NT2/D1 (cell line): Measurements from ENCODE around the gene BBS7.
A peak's percentile ranks its signal among the peaks of the same experiment; 100 is the strongest.

Source experiments
- DNase-seq: peaks from one replicate; pipeline ENCODE4 v3.0.0-alpha.2; 2011; ENCODE audit warnings: low read depth, low spot score
- H3K27me3 ChIP-seq: 2 replicates; pipeline ENCODE4 v1.6.0; 2011; ENCODE audit warnings: mild to moderate bottlenecking; ENCODE audit not compliant: insufficient read length, insufficient read depth
- H3K36me3 ChIP-seq: 2 replicates; pipeline ENCODE4 v1.6.1; 2011; ENCODE audit warnings: mild to moderate bottlenecking, low read length, mixed read lengths; ENCODE audit not compliant: insufficient read depth, insufficient read length
- H3K4me1 ChIP-seq: 2 replicates; pipeline ENCODE4 v1.5.1; 2011; ENCODE audit not compliant: insufficient read depth, insufficient read length
- H3K4me3 ChIP-seq: 2 replicates; pipeline ENCODE4 v1.5.1; 2011; ENCODE audit warnings: low read depth; ENCODE audit not compliant: insufficient read length
- H3K9ac ChIP-seq: 2 replicates; pipeline ENCODE4 v1.6.0; 2011; ENCODE audit warnings: low read depth; ENCODE audit not compliant: insufficient read length
- H3K9me3 ChIP-seq: 2 replicates; pipeline ENCODE4 v1.5.1; 2011; ENCODE audit warnings: mild to moderate bottlenecking, low read length; ENCODE audit not compliant: insufficient read depth
- SUZ12 ChIP-seq: IDR thresholded peaks from 2 replicates; pipeline ENCODE4 v1.6.1; 2011; ENCODE audit not compliant: insufficient read length, insufficient read depth; ENCODE audit errors: extremely low read depth
- YY1 ChIP-seq: IDR thresholded peaks from 2 replicates; pipeline ENCODE4 v1.6.1; 2011; ENCODE audit not compliant: insufficient read length, insufficient read depth
- ZNF274 ChIP-seq: IDR thresholded peaks from 2 replicates; pipeline ENCODE4 v1.6.1; 2011; ENCODE audit warnings: mild to moderate bottlenecking, low read depth, low read length

The BBS7 gene, protein sequence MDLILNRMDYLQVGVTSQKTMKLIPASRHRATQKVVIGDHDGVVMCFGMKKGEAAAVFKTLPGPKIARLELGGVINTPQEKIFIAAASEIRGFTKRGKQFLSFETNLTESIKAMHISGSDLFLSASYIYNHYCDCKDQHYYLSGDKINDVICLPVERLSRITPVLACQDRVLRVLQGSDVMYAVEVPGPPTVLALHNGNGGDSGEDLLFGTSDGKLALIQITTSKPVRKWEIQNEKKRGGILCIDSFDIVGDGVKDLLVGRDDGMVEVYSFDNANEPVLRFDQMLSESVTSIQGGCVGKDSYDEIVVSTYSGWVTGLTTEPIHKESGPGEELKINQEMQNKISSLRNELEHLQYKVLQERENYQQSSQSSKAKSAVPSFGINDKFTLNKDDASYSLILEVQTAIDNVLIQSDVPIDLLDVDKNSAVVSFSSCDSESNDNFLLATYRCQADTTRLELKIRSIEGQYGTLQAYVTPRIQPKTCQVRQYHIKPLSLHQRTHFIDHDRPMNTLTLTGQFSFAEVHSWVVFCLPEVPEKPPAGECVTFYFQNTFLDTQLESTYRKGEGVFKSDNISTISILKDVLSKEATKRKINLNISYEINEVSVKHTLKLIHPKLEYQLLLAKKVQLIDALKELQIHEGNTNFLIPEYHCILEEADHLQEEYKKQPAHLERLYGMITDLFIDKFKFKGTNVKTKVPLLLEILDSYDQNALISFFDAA

DNA sequence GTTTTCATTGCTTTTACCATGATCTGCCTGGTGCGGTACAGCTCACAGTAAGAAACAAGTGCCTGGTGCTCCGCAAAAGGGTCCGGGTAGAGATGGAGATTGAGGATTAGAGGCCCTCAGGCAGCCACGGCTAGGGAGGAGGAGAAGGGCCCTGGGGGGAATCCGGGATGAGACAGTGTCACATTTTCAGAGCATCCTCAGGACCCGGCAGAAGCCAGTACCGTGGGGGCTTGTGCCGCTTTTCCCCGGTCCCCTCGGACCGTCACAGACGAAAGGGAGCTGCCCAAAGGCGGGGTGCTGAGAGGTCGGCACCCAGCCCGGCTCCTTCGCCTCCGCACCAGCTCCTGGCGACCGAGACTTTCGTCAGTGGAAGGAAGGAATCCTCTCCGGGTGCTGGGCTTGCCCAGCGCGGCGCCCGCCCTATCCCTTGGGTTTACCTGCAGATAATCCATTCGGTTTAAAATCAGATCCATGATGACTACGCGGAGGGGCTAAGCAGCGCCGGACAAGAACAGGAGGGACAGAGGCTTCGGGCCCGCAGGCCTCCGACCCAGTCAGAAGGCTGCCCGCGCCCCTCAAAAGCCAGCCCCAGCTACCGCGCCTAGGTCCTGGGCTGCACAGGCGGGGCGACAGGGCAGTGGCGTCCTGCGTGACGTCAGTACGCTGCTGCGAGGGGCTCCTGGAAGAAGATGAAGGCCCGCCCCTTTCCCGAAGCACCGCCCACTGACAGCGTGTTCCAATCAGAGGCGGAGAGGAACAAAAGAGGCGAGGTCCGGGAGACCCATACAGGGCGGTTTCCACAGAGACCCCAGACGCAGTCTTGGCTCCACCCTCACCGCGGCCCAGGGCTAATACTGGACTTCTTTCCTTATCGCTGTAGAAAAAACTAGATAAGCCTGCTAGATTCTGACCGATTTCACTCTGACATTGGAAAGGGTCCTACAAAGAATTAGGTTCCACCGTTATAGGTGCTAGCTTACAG lies at the start of gene BBS7:
BBS7 (minus strand) TSS at position 634 of the 982 bp plus-strand sequence; CDS start at position 473, 161 bp downstream.
- DNase-seq = peak; percentile 94
- Histone ChIP-seq H3K27me3 (no peaks in the 10 kb centered on the region), H3K4me3 (peak within 1 kb of the TSS; percentile 82), H3K36me3 (peaks cover 21% of the 10 kb centered on the region), H3K9ac (peak within 1 kb of the TSS; percentile 86), H3K9me3 (no peaks in the 10 kb centered on the region), H3K4me1 (no peaks in the 10 kb centered on the region)
- TF ChIP-seq ZNF274 (no peak), YY1 (no peak), SUZ12 (no peak)

DNA sequence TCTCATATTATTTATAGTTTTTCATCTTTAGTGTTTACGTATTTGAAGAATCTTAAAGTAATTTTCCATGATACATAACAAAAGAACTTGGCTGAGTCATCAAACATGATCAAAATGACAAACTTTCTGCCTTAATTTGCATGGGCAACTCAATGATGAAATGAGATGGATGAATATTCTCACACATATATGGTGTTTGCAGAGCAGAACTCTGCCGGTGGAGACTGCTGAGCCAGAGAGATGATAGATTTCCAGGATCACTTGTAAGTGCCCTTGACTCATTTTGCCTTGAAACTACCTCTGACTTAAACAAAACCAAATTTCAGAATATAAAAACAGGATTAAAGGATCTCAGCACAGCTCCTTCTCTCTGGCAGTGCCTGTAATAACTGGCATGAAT lies 43.4 kb upstream of the BBS7 start:
- no peaks in the 10 kb centered on the region for H3K27me3 ChIP-seq
- no peaks in the 10 kb centered on the region for H3K9me3 ChIP-seq
- H3K9ac ChIP-seq = no peak overlapping the region
- TF ChIP-seq YY1 = no peak
- TF ChIP-seq ZNF274 = no peak
- TF ChIP-seq SUZ12 = no peak
- H3K4me3 ChIP-seq = no peak overlapping the region
- no peaks in the 10 kb centered on the region for H3K36me3 ChIP-seq
- no peak for DNase-seq
- no peaks in the 10 kb centered on the region for H3K4me1 ChIP-seq

DNA sequence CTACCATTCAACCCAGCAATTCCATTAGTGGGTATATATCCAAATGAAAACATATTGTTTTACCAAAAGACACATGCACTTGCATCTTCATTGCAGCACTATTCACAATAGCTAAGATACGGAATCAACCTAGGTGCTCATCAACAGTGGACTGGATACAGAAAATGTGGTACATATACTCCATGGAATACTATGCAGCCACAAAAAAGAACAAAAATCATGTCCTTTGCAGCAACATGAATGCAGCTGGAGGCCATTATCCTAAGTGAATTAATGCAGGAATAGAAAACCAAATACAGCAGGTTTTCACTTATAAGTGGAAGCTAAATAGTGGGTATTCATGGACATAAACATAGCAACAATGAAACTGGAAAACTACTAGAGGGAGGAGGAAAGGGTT lies 38.1 kb upstream of the BBS7 start:
- H3K36me3 ChIP-seq = no peaks in the 10 kb centered on the region
- TF ChIP-seq ZNF274 (no peak), SUZ12 (no peak), YY1 (no peak)
- DNase-seq = no peak

DNA sequence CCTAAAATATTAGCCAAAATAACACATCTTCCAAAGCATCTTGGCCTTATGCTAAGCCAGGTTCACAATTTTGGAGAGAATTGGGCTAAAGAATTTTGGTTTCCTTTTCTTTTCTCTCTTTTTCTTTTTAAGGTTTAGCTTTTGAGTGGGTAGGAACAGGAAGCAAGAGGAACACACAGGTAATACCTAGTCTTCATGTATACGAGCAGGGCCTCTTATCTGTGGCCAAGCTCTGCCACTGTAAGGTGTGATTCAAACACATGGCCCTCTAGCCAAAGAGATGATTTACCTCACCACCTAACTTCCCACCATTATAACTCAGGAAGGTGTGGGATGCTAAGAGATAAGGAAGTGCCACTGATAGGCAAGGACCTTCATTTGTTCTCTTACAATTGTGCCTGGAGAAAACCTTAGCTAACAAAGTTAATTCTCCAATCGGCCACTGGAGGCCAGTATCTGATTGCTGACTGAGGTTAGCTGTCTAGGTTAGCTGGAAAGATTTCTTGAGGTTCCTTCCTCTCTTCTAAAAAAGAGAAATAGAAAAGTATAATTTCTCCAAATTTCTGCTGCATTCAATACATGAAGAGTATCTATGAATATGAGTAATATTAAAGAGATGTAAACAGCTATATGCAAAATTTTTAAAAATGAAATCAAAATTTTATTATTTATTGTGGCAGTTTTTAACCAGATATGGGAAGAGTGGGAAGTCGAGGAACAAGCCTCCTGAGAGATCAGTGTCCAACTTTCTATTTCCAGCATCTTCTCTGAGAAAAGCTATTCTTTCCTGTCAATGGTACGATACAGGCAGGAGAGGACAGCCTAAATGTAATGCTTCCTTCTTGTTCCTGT lies 30.1 kb upstream of the BBS7 start:
- Histone ChIP-seq H3K36me3 (no peaks in the 10 kb centered on the region), H3K4me3 (no peak overlapping the region), H3K27me3 (no peaks in the 10 kb centered on the region), H3K9ac (no peak overlapping the region), H3K4me1 (no peaks in the 10 kb centered on the region), H3K9me3 (no peaks in the 10 kb centered on the region)
- TF ChIP-seq SUZ12 = no peak
- TF ChIP-seq ZNF274 = no peak
- no peak for TF ChIP-seq YY1
- peak; percentile 36 for DNase-seq

More for the DNA sequence above, 38.1 kb upstream of the BBS7 start:
- no peak overlapping the region for H3K9ac ChIP-seq
- no peaks in the 10 kb centered on the region for H3K4me1 ChIP-seq
- no peaks in the 10 kb centered on the region for H3K9me3 ChIP-seq
- H3K27me3 ChIP-seq = no peaks in the 10 kb centered on the region
- no peak overlapping the region for H3K4me3 ChIP-seq

DNA sequence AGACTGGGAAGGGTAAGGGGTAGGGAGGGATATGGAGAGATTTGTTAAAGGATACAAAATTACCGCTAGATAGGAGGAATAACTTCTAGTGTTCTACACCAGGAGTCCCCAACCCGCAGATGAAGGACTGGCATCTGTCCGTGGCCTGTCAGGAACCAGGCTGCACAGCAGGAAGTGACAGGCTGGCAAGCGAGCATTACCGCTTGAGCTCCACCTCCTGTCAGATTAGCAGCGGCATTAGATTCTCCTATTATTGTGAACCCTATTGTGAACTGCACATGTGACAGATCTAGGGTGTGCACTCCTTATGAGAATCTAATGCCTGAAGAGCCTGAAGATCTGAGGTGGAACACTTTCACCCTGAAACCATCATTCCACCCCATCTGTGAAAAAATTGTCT lies 27.9 kb upstream of the BBS7 start:
- no peak for DNase-seq
- no peaks in the 10 kb centered on the region for H3K36me3 ChIP-seq
- H3K4me1 ChIP-seq = no peaks in the 10 kb centered on the region
- no peak overlapping the region for H3K9ac ChIP-seq
- no peak overlapping the region for H3K4me3 ChIP-seq
- TF ChIP-seq SUZ12 (no peak), ZNF274 (no peak), YY1 (no peak)
- H3K27me3 ChIP-seq = no peaks in the 10 kb centered on the region
- no peaks in the 10 kb centered on the region for H3K9me3 ChIP-seq

DNA sequence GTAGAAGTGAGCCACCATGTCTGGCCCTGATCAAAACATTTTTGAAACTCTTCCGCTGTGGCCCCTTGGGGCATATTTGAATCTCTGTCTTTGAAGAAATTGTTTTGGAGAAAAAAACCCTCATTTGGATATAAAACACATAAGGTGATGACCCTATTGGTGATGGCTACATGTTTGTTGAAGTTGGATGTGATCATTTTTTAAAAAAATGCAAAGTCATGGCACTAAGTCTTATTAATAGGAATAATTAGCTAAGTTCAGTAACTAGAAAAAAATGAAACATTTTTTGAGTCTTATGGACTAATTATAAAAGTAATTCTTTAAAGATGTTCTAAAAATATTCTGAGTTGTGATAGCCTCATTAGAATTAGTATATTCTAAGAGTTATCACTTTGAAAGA lies 17.9 kb upstream of the BBS7 start:
- Histone ChIP-seq H3K9me3 (no peaks in the 10 kb centered on the region), H3K27me3 (no peaks in the 10 kb centered on the region), H3K4me1 (no peaks in the 10 kb centered on the region), H3K4me3 (no peak overlapping the region), H3K36me3 (no peaks in the 10 kb centered on the region), H3K9ac (no peak overlapping the region)
- TF ChIP-seq SUZ12 = no peak
- no peak for TF ChIP-seq YY1
- no peak for TF ChIP-seq ZNF274
- no peak for DNase-seq
